GM21390 (cell line): ENCODE measurements around the gene PARP14.
A peak's percentile ranks its signal among the peaks of the same experiment; 100 is the strongest.
"Not testable (repeated sequence)": the region's sequence is repeated elsewhere in the genome, so short reads cannot be mapped to it uniquely, and the experiment has no call there.

Source experiments
- ATAC-seq: cut with Tn5 transposase; IDR thresholded peaks from one replicate; pipeline ENCODE4 v1.9.1; 2021; ENCODE audit not compliant: unreplicated experiment

The PARP14 gene

GRCh38 chr3:122679085-122679881 is 1.4 kb upstream of the PARP14 start:
- ATAC-seq = peak; percentile 40

- ATAC-seq = no peak
These were observed 661 bp upstream of the PARP14 start for GRCh38 chr3:122679882-122680474.

GRCh38 chr3:122681284-122681973 is 790 bp downstream of the PARP14 start:
- no peak for ATAC-seq

- ATAC-seq = no peak
These were observed 1.4 kb downstream of the PARP14 start for GRCh38 chr3:122681974-122682409.

- ATAC-seq = not testable (repeated sequence)
These were observed 2.3 kb downstream of the PARP14 start for GRCh38 chr3:122682778-122683411.

- no peak for ATAC-seq
These were observed 6.7 kb downstream of the PARP14 start for GRCh38 chr3:122687298-122687697.

GRCh38 chr3:122688996-122689395 is 8.4 kb downstream of the PARP14 start:
- no peak for ATAC-seq

GRCh38 chr3:122689587-122689986 is 8.9 kb downstream of the PARP14 start:
- ATAC-seq = no peak

GRCh38 chr3:122690096-122690495 is 9.5 kb downstream of the PARP14 start:
- no peak for ATAC-seq

- ATAC-seq = no peak
These were observed 10.6 kb downstream of the PARP14 start for GRCh38 chr3:122691195-122691594.

GRCh38 chr3:122692674-122693073 is 12.0 kb downstream of the PARP14 start:
- no peak for ATAC-seq

GRCh38 chr3:122694966-122695365 is 14.3 kb downstream of the PARP14 start:
- peak; percentile 48 for ATAC-seq

GRCh38 chr3:122695927-122696561 is 15.4 kb downstream of the PARP14 start:
- no peak for ATAC-seq

- peak; percentile 70 for ATAC-seq
These were observed 17.4 kb downstream of the PARP14 start for GRCh38 chr3:122697952-122698620.

- no peak for ATAC-seq
These were observed 19.6 kb downstream of the PARP14 start for GRCh38 chr3:122700193-122700592.

GRCh38 chr3:122705379-122705778 is 24.7 kb downstream of the PARP14 start:
- no peak for ATAC-seq

GRCh38 chr3:122710616-122711251 is 30.1 kb downstream of the PARP14 start:
- not testable (repeated sequence) for ATAC-seq

GRCh38 chr3:122714273-122714672 is 33.6 kb downstream of the PARP14 start:
- ATAC-seq = no peak

- no peak for ATAC-seq
These were observed 36.0 kb downstream of the PARP14 start for GRCh38 chr3:122716667-122717066.
